ENCODE measurements around the gene TMEM273.

TMEM273 gene

GRCh38 chr10:49187950-49188761 is at the start of gene TMEM273:
Gene TMEM273, minus strand, starts transcription at chr10:49188391. Its CDS starts 55 bp downstream, at chr10:49188336.
- Histone ChIP-seq H3K4me1 (ENCODE audit: insufficient read depth, low read length) (no peaks in the 10 kb centered on the region), H3K9me3 (ENCODE audit: low read length) (no peaks in the 10 kb centered on the region), H3K36me3 (ENCODE audit: insufficient read depth, low read length) (no peaks in the 10 kb centered on the region), H3K4me3 (ENCODE audit: low read length) (no peak within 1 kb of the TSS), H2AFZ (ENCODE audit: low read depth, low read length) (no peak within 1 kb of the TSS), H3K27me3 (ENCODE audit: insufficient read depth, low read length) (peaks cover 6% of the 10 kb centered on the region)

GRCh38 chr10:49237985-49238384 is 49.8 kb upstream of the TMEM273 start:
- no peaks in the 10 kb centered on the region for H3K4me1 ChIP-seq (ENCODE audit: insufficient read depth, low read length)
- H3K27me3 ChIP-seq (ENCODE audit: insufficient read depth, low read length), result no peaks in the 10 kb centered on the region
- H3K4me3 ChIP-seq (ENCODE audit: low read length), result no peak overlapping the region
- H3K36me3 ChIP-seq (ENCODE audit: insufficient read depth, low read length), result no peaks in the 10 kb centered on the region
- no peaks in the 10 kb centered on the region for H3K9me3 ChIP-seq (ENCODE audit: low read length)
- no peak overlapping the region for H2AFZ ChIP-seq (ENCODE audit: low read depth, low read length)

- Histone ChIP-seq H3K27me3 (ENCODE audit: insufficient read depth, low read length) (no peaks in the 10 kb centered on the region), H3K36me3 (ENCODE audit: insufficient read depth, low read length) (no peaks in the 10 kb centered on the region), H3K4me3 (ENCODE audit: low read length) (no peak overlapping the region), H2AFZ (ENCODE audit: low read depth, low read length) (no peak overlapping the region), H3K9me3 (ENCODE audit: low read length) (no peaks in the 10 kb centered on the region), H3K4me1 (ENCODE audit: insufficient read depth, low read length) (no peaks in the 10 kb centered on the region)
Observed at GRCh38 chr10:49235392-49235791, 47.2 kb upstream of the TMEM273 start.

- Histone ChIP-seq H2AFZ (ENCODE audit: low read depth, low read length) (no peak overlapping the region), H3K27me3 (ENCODE audit: insufficient read depth, low read length) (no peaks in the 10 kb centered on the region), H3K4me3 (ENCODE audit: low read length) (no peak overlapping the region), H3K9me3 (ENCODE audit: low read length) (no peaks in the 10 kb centered on the region), H3K36me3 (ENCODE audit: insufficient read depth, low read length) (no peaks in the 10 kb centered on the region), H3K4me1 (ENCODE audit: insufficient read depth, low read length) (no peaks in the 10 kb centered on the region)
Observed at GRCh38 chr10:49231086-49231820, 43.1 kb upstream of the TMEM273 start.

- no peak overlapping the region for H2AFZ ChIP-seq (ENCODE audit: low read depth, low read length)
- no peaks in the 10 kb centered on the region for H3K9me3 ChIP-seq (ENCODE audit: low read length)
- H3K27me3 ChIP-seq (ENCODE audit: insufficient read depth, low read length), result no peaks in the 10 kb centered on the region
- H3K36me3 ChIP-seq (ENCODE audit: insufficient read depth, low read length), result no peaks in the 10 kb centered on the region
- no peaks in the 10 kb centered on the region for H3K4me1 ChIP-seq (ENCODE audit: insufficient read depth, low read length)
- no peak overlapping the region for H3K4me3 ChIP-seq (ENCODE audit: low read length)
Observed at GRCh38 chr10:49230004-49230403, 41.8 kb upstream of the TMEM273 start.

- Histone ChIP-seq H3K27me3 (ENCODE audit: insufficient read depth, low read length) (no peaks in the 10 kb centered on the region), H3K9me3 (ENCODE audit: low read length) (no peaks in the 10 kb centered on the region), H2AFZ (ENCODE audit: low read depth, low read length) (no peak overlapping the region), H3K4me3 (ENCODE audit: low read length) (no peak overlapping the region), H3K36me3 (ENCODE audit: insufficient read depth, low read length) (no peaks in the 10 kb centered on the region), H3K4me1 (ENCODE audit: insufficient read depth, low read length) (no peaks in the 10 kb centered on the region)
Observed at GRCh38 chr10:49228677-49229076, 40.5 kb upstream of the TMEM273 start.

GRCh38 chr10:49227406-49227805 is 39.2 kb upstream of the TMEM273 start:
- Histone ChIP-seq H3K4me3 (ENCODE audit: low read length) (no peak overlapping the region), H2AFZ (ENCODE audit: low read depth, low read length) (no peak overlapping the region), H3K36me3 (ENCODE audit: insufficient read depth, low read length) (no peaks in the 10 kb centered on the region), H3K4me1 (ENCODE audit: insufficient read depth, low read length) (no peaks in the 10 kb centered on the region), H3K27me3 (ENCODE audit: insufficient read depth, low read length) (no peaks in the 10 kb centered on the region), H3K9me3 (ENCODE audit: low read length) (no peaks in the 10 kb centered on the region)

- Histone ChIP-seq H3K9me3 (ENCODE audit: low read length) (no peaks in the 10 kb centered on the region), H3K4me1 (ENCODE audit: insufficient read depth, low read length) (no peaks in the 10 kb centered on the region), H3K27me3 (ENCODE audit: insufficient read depth, low read length) (no peaks in the 10 kb centered on the region), H3K36me3 (ENCODE audit: insufficient read depth, low read length) (no peaks in the 10 kb centered on the region), H2AFZ (ENCODE audit: low read depth, low read length) (no peak overlapping the region), H3K4me3 (ENCODE audit: low read length) (no peak overlapping the region)
Observed at GRCh38 chr10:49226594-49226993, 38.4 kb upstream of the TMEM273 start.

GRCh38 chr10:49225218-49225876 is 37.2 kb upstream of the TMEM273 start:
- Histone ChIP-seq H3K9me3 (ENCODE audit: low read length) (no peaks in the 10 kb centered on the region), H3K27me3 (ENCODE audit: insufficient read depth, low read length) (no peaks in the 10 kb centered on the region), H3K4me3 (ENCODE audit: low read length) (no peak overlapping the region), H3K36me3 (ENCODE audit: insufficient read depth, low read length) (no peaks in the 10 kb centered on the region), H2AFZ (ENCODE audit: low read depth, low read length) (no peak overlapping the region), H3K4me1 (ENCODE audit: insufficient read depth, low read length) (no peaks in the 10 kb centered on the region)

GRCh38 chr10:49223205-49223604 is 35.0 kb upstream of the TMEM273 start:
- H3K4me1 ChIP-seq (ENCODE audit: insufficient read depth, low read length), result no peaks in the 10 kb centered on the region
- no peak overlapping the region for H3K4me3 ChIP-seq (ENCODE audit: low read length)
- no peaks in the 10 kb centered on the region for H3K36me3 ChIP-seq (ENCODE audit: insufficient read depth, low read length)
- H3K9me3 ChIP-seq (ENCODE audit: low read length), result no peaks in the 10 kb centered on the region
- H2AFZ ChIP-seq (ENCODE audit: low read depth, low read length), result no peak overlapping the region
- no peaks in the 10 kb centered on the region for H3K27me3 ChIP-seq (ENCODE audit: insufficient read depth, low read length)

- H3K4me1 ChIP-seq (ENCODE audit: insufficient read depth, low read length), result no peaks in the 10 kb centered on the region
- H3K9me3 ChIP-seq (ENCODE audit: low read length), result no peaks in the 10 kb centered on the region
- H3K4me3 ChIP-seq (ENCODE audit: low read length), result no peak overlapping the region
- no peak overlapping the region for H2AFZ ChIP-seq (ENCODE audit: low read depth, low read length)
- H3K27me3 ChIP-seq (ENCODE audit: insufficient read depth, low read length), result no peaks in the 10 kb centered on the region
- no peaks in the 10 kb centered on the region for H3K36me3 ChIP-seq (ENCODE audit: insufficient read depth, low read length)
Observed at GRCh38 chr10:49222170-49222569, 34.0 kb upstream of the TMEM273 start.

GRCh38 chr10:49220679-49221078 is 32.5 kb upstream of the TMEM273 start:
- Histone ChIP-seq H3K27me3 (ENCODE audit: insufficient read depth, low read length) (no peaks in the 10 kb centered on the region), H3K9me3 (ENCODE audit: low read length) (no peaks in the 10 kb centered on the region), H3K36me3 (ENCODE audit: insufficient read depth, low read length) (no peaks in the 10 kb centered on the region), H3K4me3 (ENCODE audit: low read length) (no peak overlapping the region), H3K4me1 (ENCODE audit: insufficient read depth, low read length) (no peaks in the 10 kb centered on the region), H2AFZ (ENCODE audit: low read depth, low read length) (no peak overlapping the region)

GRCh38 chr10:49220031-49220430 is 31.8 kb upstream of the TMEM273 start:
- Histone ChIP-seq H3K4me3 (ENCODE audit: low read length) (no peak overlapping the region), H3K9me3 (ENCODE audit: low read length) (no peaks in the 10 kb centered on the region), H3K4me1 (ENCODE audit: insufficient read depth, low read length) (no peaks in the 10 kb centered on the region), H3K27me3 (ENCODE audit: insufficient read depth, low read length) (no peaks in the 10 kb centered on the region), H3K36me3 (ENCODE audit: insufficient read depth, low read length) (no peaks in the 10 kb centered on the region), H2AFZ (ENCODE audit: low read depth, low read length) (no peak overlapping the region)

Measured in neuron (in vitro differentiated cells).